GM19438 (cell line): ENCODE measurements around the gene OTUD5.

Source experiments
- ATAC-seq: cut with Tn5 transposase; IDR thresholded peaks from one replicate; pipeline ENCODE4 v1.9.1; 2021; ENCODE audit warnings: low read depth; ENCODE audit not compliant: unreplicated experiment

OTUD5 gene

DNA sequence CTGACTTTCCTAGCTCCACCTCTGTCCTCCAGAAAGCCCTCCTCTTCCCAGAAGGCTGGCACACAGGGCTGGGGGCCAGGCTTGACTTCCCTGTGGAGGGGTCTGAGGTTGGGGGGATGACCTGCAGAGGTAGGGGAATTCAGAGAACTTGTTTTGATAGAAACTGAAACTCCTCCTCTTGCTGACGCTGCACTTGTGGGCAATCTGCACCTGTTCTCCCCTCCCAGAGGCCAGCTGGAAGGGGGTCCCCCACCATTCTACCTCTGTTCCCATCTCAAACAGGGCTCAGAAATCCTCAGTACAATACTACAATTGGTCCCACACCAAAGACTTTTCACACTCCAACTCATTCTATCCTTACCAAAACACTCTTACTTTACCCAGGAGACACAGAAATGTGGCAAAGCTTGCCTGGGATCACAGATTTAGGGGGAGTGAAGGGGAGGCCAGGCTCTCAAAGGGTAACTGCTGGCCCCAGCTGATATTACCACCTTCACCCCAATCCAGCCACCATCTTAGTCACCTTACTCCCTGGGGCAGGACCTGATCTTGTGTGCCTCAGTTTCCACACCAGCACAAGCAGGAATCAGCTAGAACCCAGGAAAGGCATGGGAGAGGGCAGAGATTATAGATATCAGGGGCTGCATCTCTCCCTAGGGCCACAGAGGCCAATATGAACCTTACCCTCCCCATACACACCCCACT, 18.5 kb downstream of the OTUD5 start:
- ATAC-seq = peak; percentile 40

- ATAC-seq = peak; percentile 64
Measured at GRCh38 chrX:48937054-48937907, 20.1 kb downstream of the OTUD5 start.

DNA sequence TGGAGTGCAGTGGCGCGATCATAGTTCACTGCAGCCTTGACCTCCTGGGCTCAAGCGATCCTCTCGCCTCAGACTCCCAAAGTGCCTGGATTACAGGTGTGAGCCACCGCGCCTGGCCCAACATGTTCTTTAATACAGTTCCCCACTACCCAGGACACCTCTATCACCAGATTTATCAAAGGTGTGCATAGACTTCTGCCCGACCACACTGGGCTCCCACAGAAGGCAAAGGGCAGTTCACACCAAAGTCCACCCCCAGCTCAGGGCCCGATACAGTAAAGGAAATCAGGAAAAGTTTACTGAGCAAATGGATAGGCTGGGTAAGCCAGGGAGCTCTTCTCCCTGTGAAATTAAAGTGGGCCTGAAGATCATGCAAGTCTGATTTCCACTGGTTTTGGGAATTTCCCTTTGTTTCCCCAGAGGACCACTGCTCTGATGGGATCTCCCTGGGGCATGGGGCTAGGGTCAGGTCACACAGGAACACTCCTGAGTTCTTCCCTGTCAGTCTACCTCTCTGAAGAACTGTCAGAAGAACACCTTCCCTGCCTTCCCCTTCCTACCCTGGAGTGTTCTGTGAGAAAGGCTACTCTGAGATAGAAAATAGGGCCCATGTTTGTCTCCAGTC, 20.9 kb downstream of the OTUD5 start:
- ATAC-seq = no peak

DNA sequence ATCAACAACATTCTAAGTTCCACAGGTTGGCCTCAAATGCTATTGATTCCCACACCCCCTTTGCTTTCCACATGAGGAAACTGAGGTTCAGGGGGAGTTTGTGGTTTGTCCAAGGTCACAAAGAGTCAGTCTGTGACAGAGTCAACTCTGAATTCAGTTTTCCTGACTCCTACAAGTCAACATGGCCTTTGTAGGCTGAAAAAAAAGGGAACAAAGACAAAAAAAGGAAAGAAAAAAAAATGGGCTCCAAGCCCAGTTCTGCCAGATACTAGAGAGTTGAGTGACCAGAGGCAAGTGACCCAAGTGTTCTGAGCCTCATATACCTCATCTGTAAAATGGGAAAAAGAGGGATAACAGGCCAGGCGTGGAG, 22.1 kb downstream of the OTUD5 start:
- no peak for ATAC-seq

- ATAC-seq = no peak
Measured at GRCh38 chrX:48934581-48935300, 22.7 kb downstream of the OTUD5 start.

- ATAC-seq = no peak
Measured at GRCh38 chrX:48933757-48934156, 23.6 kb downstream of the OTUD5 start.

DNA sequence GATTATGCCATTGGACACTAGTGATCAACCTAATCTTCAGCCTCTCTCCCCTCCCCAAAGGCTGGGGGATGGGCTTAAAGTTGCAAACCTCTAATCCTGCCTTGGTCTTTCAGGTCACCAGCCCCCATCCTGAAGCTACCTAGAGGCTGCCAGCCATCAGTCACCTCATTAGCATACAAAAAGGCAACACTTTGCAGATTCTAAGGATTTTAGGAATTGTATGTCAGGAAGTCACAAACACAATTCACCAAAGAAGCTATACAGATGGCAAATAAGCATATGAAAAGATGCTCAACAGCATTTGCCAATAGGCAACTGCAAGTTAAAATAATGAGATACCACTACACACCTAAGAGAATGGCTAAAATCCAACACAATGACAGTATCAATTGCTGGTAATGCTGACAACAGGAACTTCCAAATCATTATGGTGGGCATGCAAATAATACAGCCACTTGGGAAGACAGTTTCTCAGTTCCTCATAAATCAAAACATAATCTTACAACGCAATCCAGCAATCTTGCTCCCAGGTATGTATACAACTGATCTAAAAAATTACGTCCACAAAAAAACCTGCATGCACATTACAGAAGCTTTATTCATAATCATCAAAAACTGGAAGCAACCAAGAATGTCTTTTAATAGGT, 29.5 kb downstream of the OTUD5 start:
- no peak for ATAC-seq

DNA sequence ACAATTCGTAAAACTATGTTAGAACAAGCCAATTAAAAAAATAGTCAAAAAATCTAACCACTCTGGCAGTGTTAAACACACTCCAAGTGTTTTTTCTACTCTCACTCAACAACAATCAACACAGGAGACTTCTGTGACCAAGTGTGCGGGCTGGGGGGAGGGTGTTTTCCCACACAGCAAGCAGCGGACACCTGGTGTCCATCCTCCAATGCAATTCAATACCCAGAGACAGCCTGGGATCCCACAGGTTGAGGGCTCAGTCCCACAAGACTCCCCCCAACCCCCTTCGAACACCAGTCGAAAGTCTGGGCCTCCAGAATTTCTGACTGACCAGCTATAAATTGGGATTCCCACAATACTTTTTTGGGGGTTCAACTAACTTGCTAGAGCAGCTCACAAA, 30.3 kb downstream of the OTUD5 start:
- ATAC-seq = no peak

GRCh38 chrX:48924270-48924669, 33.1 kb downstream of the OTUD5 start:
- ATAC-seq = no peak

DNA sequence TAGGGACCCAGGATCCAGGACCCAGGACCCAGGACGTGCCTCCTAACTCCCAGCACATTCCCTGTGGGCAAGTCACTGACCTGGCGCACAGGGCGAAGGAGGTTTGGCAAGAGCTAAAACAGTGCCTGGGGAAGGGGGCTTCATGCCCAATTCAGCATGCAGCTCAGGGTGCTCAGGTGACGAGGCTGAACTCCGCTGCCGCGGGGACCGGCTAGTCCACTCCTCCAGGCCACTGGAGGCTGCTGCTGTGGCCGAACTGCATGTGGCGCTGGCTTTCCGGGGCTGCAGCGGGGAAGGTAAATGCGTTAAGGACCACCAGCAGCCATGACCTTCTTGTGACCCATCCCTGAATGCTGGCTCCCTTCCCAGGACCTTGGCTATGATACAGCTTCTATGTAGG, 33.6 kb downstream of the OTUD5 start:
- no peak for ATAC-seq

DNA sequence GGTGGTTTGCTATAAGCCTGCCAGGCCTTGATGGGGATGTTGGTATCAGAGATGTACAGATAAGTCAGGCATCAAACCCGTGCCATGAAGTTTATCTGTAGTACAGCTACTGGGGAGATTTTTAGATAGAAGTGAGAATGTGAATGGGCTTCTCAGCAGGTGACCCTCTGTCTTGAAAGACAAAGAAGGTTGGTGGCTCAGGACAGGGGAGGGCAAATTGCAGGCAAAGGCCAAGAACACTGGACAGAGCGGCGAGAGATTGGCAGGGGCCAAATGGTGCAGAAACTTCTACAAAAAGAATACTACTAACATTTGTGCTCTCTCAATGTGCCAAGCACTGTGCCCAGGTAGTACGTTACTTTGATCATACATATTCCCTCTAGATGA, 36.7 kb downstream of the OTUD5 start:
- no peak for ATAC-seq

- ATAC-seq = no peak
Measured at GRCh38 chrX:48919947-48920717, 37.3 kb downstream of the OTUD5 start.

DNA sequence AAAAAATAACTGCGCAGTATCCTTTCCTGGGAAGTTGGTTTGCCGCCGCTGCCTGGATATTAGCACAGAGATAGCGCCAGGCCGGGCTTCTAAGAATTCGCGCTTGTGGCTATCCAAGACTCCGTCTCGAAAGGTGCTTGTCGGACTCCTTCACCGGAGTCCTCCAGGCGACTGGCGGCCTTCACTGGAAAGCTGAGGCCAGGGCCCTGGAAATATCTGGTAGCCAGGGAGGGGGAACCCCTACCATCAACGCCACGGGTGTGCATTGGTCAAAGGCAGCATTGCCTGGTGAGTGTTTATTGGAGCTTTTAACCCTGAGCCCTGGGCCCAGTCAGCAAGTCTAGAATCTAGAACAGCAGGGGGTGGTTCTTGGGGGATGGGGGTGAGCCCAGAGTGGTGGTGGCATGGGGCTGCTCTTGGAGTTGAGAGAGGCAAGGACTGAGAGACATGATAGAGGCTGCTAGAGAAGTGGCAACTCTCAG, 38.0 kb downstream of the OTUD5 start:
- ATAC-seq = no peak

DNA sequence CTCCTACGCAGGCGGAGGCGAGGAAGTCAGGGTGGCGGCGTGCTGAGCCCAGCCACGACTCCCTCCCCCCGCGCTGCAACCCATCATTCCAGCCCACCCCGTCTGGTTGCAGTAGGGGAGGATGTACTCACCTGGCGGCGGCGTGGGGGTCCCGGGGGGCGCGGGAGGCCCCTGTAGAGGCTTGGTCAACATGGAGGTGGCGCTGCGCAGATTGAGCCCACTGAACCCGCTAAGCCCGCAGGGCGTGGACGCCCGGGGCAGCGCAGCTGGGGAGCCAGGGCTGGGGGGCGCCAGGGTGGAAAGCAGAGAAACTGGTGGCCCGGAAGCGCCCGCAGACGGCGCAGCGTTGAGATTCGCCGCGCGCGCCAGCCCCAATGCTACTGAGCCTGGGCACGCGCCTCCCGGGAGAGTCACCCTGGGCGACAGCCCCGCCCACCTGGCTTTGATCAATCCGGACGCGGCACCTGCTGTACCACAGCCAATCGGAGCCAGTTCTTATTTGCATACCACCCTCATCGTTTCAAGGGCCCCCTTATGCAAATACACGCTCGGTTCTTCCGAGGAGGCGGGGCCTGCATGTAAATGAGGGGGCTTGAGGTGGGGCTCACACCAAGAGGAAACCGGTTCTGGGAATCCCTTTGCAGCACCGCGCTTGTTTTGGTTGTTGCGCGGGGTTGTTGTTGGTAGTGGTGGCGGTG, 38.6 kb downstream of the OTUD5 start, which contains the start of gene PIM2:
TSS of gene PIM2 (minus strand) at position 382 of the 698 bp plus-strand sequence. CDS start at position 192, 190 bp downstream.
- peak; percentile 72 for ATAC-seq

- ATAC-seq = no peak
Measured at GRCh38 chrX:48918301-48918642, 39.1 kb downstream of the OTUD5 start.

GRCh38 chrX:48917139-48918001, 40.0 kb downstream of the OTUD5 start:
- ATAC-seq = peak; percentile 46

GRCh38 chrX:48914593-48915493, 42.6 kb downstream of the OTUD5 start:
- ATAC-seq = no peak
